Measurements from ENCODE around the gene BSG.

The BSG gene

GRCh38 chr19:540867-541637, 31.3 kb upstream of the BSG start:
- Histone ChIP-seq H3K4me1 (peaks cover 44% of the 10 kb centered on the region), H3K27ac (no peak overlapping the region), H3K9ac (no peak overlapping the region), H3K4me3 (no peak overlapping the region), H3K9me3 (no peaks in the 10 kb centered on the region), H3K36me3 (peaks cover 70% of the 10 kb centered on the region), H4K20me1 (peaks cover 56% of the 10 kb centered on the region), H3K4me2 (no peak overlapping the region), H3K27me3 (no peaks in the 10 kb centered on the region)
- TF ChIP-seq Cebpa-rat (IDR thresholded peaks at IDR 0.05), result no peak

DNA sequence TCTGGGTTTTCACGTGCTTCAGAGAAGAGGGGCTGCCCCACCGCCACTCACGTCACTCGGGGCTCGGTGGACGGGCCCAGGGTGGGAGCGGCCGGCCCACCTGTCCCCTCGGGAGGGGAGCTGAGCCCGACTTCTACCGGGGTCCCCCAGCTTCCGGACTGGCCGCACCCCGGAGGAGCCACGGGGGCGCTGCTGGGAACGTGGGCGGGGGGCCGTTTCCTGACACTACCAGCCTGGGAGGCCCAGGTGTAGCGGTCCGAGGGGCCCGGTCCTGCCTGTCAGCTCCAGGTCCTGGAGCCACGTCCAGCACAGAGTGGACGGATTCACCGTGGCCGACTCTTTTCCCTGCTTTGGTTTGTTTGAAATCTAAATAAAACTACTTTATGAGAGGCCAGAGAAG, 30.7 kb upstream of the BSG start:
- no peak for TF ChIP-seq Cebpa-rat (IDR thresholded peaks at IDR 0.05)
- 0 out of 2 replicates have a peak overlapping the region, but pooled peaks have one; percentile 35 for H3K27ac ChIP-seq

DNA sequence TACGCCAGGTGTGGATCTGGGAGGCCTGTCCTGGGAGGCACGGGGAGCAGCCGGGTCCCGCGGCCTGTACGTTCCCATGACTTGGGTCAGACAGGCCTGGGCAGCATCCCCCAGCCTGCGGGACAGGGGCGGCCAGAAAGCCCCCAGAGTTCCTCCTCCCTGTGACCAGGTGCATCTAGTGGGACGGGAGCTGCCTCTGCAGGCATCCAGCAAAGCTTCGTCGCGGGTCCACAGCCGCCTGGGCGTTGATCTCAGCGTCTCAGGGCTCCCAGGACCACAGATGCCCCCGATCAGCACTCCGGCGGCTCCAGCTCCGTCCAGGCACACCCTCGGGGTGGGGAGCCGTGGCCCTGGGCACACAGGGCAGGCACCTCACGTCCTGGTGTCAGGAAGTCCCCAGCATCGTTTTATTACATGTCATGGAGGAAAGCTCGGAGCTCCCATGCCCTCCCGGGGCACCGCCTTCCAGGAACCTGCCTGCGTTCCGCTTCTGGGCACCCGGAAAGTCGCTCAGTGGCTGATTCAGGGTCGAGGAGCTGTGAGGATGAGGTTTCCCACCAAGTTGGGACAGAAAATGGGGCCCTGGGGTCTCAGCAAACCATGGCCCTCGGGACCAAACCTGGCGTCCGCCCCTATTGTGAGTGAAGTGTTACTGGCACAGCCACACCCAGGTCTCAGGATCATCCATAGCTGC, 30.1 kb upstream of the BSG start:
- Histone ChIP-seq H3K27me3 (no peaks in the 10 kb centered on the region), H3K4me2 (no peak overlapping the region; the same call in 1 of the 2 replicates), H3K9me3 (no peaks in the 10 kb centered on the region), H3K4me3 (no peak overlapping the region), H3K9ac (no peak overlapping the region), H3K4me1 (peaks cover 44% of the 10 kb centered on the region), H3K27ac (0 out of 2 replicates have a peak overlapping the region, but pooled peaks have one; percentile 35), H4K20me1 (peaks cover 47% of the 10 kb centered on the region), H3K36me3 (peaks cover 58% of the 10 kb centered on the region)
- no peak for TF ChIP-seq Cebpa-rat (IDR thresholded peaks at IDR 0.05)

More for the DNA sequence above, 30.7 kb upstream of the BSG start:
- Histone ChIP-seq H4K20me1 (peaks cover 49% of the 10 kb centered on the region), H3K4me1 (peaks cover 44% of the 10 kb centered on the region), H3K4me3 (no peak overlapping the region), H3K4me2 (no peak overlapping the region; the same call in 1 of the 2 replicates), H3K27me3 (no peaks in the 10 kb centered on the region), H3K36me3 (peaks cover 64% of the 10 kb centered on the region), H3K9me3 (no peaks in the 10 kb centered on the region), H3K9ac (no peak overlapping the region)

DNA sequence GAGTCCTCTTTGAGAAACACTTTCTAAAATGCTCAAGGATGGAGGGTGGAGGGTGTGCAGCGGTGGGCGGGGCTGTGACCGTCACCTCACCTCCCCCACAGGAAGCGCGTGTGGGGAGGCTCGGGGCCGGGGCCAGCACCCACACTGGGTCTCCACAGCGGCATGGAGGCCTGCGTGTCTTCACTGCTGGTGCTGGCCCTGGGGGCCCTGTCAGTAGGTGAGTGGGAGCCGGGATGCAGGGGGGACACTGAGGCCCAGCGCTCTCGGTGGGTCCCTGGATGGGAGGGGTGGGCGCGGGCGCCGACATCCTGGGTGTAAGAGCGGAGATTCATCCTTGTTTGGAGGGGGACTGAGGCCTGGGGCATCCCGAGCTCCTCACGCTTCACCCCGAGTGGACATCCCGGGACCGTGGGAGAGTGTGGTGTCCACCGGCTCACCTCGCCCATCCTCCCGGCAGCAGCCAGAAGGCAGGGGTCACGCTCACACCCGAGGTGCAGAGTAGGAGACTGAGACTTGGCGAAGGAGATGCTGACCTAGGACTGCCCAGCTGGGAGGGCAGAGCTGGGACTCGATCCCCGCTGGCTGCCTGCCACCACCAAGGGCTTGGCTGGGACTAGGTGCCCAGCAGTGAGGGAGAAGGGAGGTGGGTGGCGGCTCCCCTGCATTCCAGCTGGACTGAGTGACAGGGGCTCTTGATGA, 28.3 kb upstream of the BSG start, which contains the start of gene GZMM:
Gene GZMM (plus strand): TSS at position 144 of the 699 bp plus-strand sequence. CDS start 19 bp downstream, at position 163.
- Histone ChIP-seq H3K36me3 (peaks cover 40% of the 10 kb centered on the region), H3K4me3 (no peak within 1 kb of the TSS), H3K27ac (no peak within 1 kb of the TSS), H4K20me1 (peaks cover 33% of the 10 kb centered on the region), H3K27me3 (no peaks in the 10 kb centered on the region), H3K9me3 (no peaks in the 10 kb centered on the region), H3K9ac (no peak within 1 kb of the TSS), H3K4me1 (peaks cover 28% of the 10 kb centered on the region), H3K4me2 (peak within 1 kb of the TSS; percentile 9; the same call in 1 of the 2 replicates)
- TF ChIP-seq Cebpa-rat (IDR thresholded peaks at IDR 0.05), result no peak

GRCh38 chr19:547117-547516, 25.3 kb upstream of the BSG start:
- peaks cover 11% of the 10 kb centered on the region for H4K20me1 ChIP-seq
- H3K9me3 ChIP-seq, result no peaks in the 10 kb centered on the region
- no peaks in the 10 kb centered on the region for H3K27me3 ChIP-seq
- peaks cover 14% of the 10 kb centered on the region for H3K4me1 ChIP-seq
- no peak overlapping the region for H3K27ac ChIP-seq
- peaks cover 17% of the 10 kb centered on the region for H3K36me3 ChIP-seq
- H3K9ac ChIP-seq, result no peak overlapping the region
- H3K4me2 ChIP-seq, result no peak overlapping the region
- no peak for TF ChIP-seq Cebpa-rat (IDR thresholded peaks at IDR 0.05)
- H3K4me3 ChIP-seq, result no peak overlapping the region

- H3K9me3 ChIP-seq, result no peaks in the 10 kb centered on the region
- no peak overlapping the region for H3K4me2 ChIP-seq
- H3K4me3 ChIP-seq, result no peak overlapping the region
- no peak overlapping the region for H3K9ac ChIP-seq
- peaks cover 9% of the 10 kb centered on the region for H3K36me3 ChIP-seq
- peaks cover 6% of the 10 kb centered on the region; the same call in 1 of the 2 replicates for H4K20me1 ChIP-seq
- no peak for TF ChIP-seq Cebpa-rat (IDR thresholded peaks at IDR 0.05)
- H3K27ac ChIP-seq, result no peak overlapping the region
- peaks cover 12% of the 10 kb centered on the region for H3K4me1 ChIP-seq
- H3K27me3 ChIP-seq, result no peaks in the 10 kb centered on the region
These were observed 24.3 kb upstream of the BSG start for GRCh38 chr19:547836-548720.

DNA sequence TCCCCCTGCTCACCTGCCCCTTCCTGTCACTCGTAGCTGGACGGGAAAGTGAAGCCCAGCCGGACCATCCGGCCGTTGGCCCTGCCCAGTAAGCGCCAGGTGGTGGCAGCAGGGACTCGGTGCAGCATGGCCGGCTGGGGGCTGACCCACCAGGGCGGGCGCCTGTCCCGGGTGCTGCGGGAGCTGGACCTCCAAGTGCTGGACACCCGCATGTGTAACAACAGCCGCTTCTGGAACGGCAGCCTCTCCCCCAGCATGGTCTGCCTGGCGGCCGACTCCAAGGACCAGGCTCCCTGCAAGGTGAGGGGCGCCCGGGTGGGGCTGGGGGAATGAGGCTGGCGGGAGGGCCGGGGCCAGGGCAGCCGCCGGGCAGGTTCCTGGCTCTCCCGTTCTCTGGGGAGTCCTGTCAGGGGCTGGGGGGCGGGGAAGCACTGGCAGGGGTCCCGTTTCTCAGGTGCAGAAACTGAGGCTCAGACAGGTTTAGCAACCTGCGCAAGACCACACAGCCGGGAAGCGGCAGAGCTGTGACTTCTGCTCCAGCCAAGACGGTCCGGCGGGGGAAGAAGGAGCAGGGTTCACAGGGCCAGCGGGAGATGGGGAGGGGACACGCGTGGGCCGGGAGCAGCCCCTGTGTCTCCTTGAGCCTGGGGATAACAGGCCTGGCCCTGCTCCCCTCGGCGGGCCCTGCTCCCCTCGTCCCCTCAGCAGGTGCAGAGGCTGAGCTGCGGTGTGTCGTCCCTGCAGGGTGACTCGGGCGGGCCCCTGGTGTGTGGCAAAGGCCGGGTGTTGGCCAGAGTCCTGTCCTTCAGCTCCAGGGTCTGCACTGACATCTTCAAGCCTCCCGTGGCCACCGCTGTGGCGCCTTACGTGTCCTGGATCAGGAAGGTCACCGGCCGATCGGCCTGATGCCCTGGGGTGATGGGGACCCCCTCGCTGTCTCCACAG, 23.2 kb upstream of the BSG start:
- H3K27me3 ChIP-seq, result no peaks in the 10 kb centered on the region
- no peak overlapping the region for H3K4me2 ChIP-seq
- H3K4me1 ChIP-seq, result peaks cover 2% of the 10 kb centered on the region
- no peaks in the 10 kb centered on the region for H3K9me3 ChIP-seq
- no peak overlapping the region for H3K4me3 ChIP-seq
- no peak overlapping the region for H3K27ac ChIP-seq
- H3K9ac ChIP-seq, result no peak overlapping the region
- no peaks in the 10 kb centered on the region for H3K36me3 ChIP-seq
- no peak for TF ChIP-seq Cebpa-rat (IDR thresholded peaks at IDR 0.05)
- peaks cover 1% of the 10 kb centered on the region; the same call in 1 of the 2 replicates for H4K20me1 ChIP-seq

DNA sequence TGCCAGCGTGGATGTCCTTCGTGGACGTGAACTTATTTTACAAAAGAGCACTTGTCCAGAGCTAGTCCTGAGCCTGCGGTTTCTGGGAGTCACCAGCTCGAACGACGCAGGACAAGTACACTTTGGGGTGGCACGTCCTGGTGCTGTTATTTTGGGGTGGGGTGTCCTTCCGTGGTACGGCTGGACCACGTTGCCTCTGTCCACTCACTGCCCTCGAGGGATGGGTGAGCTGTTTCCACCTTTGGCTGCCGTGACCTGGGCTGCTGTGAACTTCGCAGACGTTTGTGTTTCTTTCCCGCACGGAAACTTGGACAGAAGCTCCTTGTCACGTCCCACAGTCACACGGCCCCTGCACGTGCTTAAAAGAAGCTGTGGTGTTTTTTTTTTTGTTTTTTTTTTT, 17.6 kb upstream of the BSG start:
- no peak for TF ChIP-seq Cebpa-rat (IDR thresholded peaks at IDR 0.05)
- peaks cover 28% of the 10 kb centered on the region for H3K4me1 ChIP-seq

More for the DNA sequence above, 17.6 kb upstream of the BSG start:
- no peaks in the 10 kb centered on the region for H3K9me3 ChIP-seq
- no peak overlapping the region for H3K9ac ChIP-seq
- H3K36me3 ChIP-seq, result no peaks in the 10 kb centered on the region
- H3K27me3 ChIP-seq, result no peaks in the 10 kb centered on the region
- H3K4me3 ChIP-seq, result no peak overlapping the region
- no peak overlapping the region for H3K27ac ChIP-seq
- H3K4me2 ChIP-seq, result no peak overlapping the region
- no peaks in the 10 kb centered on the region for H4K20me1 ChIP-seq

Measured in BLaER1 (cell line).